PC-3 (cell line): ENCODE data around the gene KIF14.

Experiments used
- EZH2 ChIP-seq: fragments of 300-600 bp; sonication (generic); IDR thresholded peaks from one replicate; pipeline ENCODE4 v1.6.1; 2017; ENCODE audit warnings: antibody characterized with exemption, mild to moderate bottlenecking, low read length; ENCODE audit not compliant: unreplicated experiment
- EZH2phosphoT487 ChIP-seq: fragments of 300-600 bp; sonication (generic); IDR thresholded peaks from 2 replicates; pipeline ENCODE4 v1.6.1; 2018; ENCODE audit warnings: mild to moderate bottlenecking, antibody characterized with exemption, low read length, borderline replicate concordance
- TF ChIP-seq, protein P1 (sequence below): fragments of 300-600 bp; sonication (generic); conservative IDR thresholded peaks from 2 replicates; pipeline ENCODE4 v1.5.1; 2017; ENCODE audit warnings: antibody characterized with exemption, low read depth, mild to moderate bottlenecking, low read length

DNA sequence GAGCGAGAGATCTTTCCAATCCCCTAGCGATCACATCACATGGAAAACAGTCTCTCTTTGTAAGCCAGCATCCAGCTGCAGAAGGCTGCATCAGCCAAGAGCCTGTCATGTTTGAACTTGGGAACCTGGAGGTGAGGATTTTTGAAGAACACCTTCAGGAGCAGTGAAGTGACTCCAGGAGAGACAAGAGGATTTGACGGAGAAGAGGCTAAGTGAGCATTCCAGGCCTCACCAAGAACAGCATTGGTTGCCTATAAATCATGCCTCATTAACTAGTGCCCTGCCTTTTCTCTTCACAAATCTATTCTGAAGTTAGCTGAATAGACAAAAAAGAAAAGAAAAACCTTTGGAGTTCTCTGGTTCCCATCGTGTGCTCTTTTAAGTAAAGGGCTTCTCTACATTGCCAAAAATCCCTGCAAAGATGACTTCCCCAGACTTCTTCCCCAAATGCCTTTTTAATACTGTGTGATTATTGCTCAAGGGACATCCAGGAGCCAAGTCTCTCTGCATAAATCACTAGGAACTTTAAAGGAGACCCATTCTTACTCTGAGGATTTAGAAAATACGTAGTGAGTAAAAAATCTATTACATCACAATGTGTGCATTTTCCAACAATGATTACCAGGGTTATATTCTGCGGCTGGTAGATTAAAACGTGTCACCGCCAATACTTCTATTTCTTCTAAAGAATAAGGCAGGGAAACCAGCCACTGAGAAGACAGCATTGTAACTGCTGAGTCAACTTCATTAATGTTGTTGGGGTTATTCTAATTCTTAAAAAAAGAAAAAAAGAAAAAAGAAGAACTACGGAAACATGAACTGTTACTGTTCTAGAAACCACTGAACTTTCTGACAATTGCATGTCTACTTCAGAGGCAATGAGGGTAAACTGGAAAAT, 95.2 kb downstream of the KIF14 start:
- TF ChIP-seq, protein P1, sequence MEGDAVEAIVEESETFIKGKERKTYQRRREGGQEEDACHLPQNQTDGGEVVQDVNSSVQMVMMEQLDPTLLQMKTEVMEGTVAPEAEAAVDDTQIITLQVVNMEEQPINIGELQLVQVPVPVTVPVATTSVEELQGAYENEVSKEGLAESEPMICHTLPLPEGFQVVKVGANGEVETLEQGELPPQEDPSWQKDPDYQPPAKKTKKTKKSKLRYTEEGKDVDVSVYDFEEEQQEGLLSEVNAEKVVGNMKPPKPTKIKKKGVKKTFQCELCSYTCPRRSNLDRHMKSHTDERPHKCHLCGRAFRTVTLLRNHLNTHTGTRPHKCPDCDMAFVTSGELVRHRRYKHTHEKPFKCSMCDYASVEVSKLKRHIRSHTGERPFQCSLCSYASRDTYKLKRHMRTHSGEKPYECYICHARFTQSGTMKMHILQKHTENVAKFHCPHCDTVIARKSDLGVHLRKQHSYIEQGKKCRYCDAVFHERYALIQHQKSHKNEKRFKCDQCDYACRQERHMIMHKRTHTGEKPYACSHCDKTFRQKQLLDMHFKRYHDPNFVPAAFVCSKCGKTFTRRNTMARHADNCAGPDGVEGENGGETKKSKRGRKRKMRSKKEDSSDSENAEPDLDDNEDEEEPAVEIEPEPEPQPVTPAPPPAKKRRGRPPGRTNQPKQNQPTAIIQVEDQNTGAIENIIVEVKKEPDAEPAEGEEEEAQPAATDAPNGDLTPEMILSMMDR: no peak
- TF ChIP-seq EZH2phosphoT487 (no peak), EZH2 (no peak)
